ENCODE measurements around the gene GOLGA1. TPM values are rescaled to one million over a fixed set of nuclear protein-coding genes. Genes with fewer than 3 reads are reported as not detected.
"Not testable (repeated sequence)": the region's sequence is repeated elsewhere in the genome, so short reads cannot be mapped to it uniquely, and the experiment has no call there.

GOLGA1 gene
- total RNA-seq, 6 donors from 2014 or later = 15.5 to 53.4 (median 19.8) TPM

- ATAC-seq (ENCODE audit: low FRiP score in 2 of 2) = no peak
- Histone ChIP-seq H3K27me3 (no peaks in the 10 kb centered on the region), H3K4me3 (no peak overlapping the region), H3K9me3 (no peaks in the 10 kb centered on the region), H3K36me3 (peaks cover 3 to 86% (median 31%) of the 10 kb centered on the region in 4 donors), H3K4me1 (no peaks in the 10 kb centered on the region), H3K27ac (no peak overlapping the region)
- 90 to 92% methylated on average over 3 of the region's 3 CpGs for WGBS, 2 donors
- no peak for TF ChIP-seq EP300 (IDR thresholded peaks at IDR 0.05)
- TF ChIP-seq POLR2A (IDR thresholded peaks at IDR 0.05) = no peak
- TF ChIP-seq POLR2AphosphoS5 (IDR thresholded peaks at IDR 0.05) = no peak
- no peak for TF ChIP-seq CTCF (IDR thresholded peaks at IDR 0.05)
- DNase-seq = no peak
These were observed 12.8 kb downstream of the GOLGA1 start for GRCh38 chr9:124928116-124928515.

GRCh38 chr9:124920394-124920793 is 20.5 kb downstream of the GOLGA1 start:
- peaks cover 26 to 72% (median 35%) of the 10 kb centered on the region in 4 donors for H3K36me3 ChIP-seq

DNA sequence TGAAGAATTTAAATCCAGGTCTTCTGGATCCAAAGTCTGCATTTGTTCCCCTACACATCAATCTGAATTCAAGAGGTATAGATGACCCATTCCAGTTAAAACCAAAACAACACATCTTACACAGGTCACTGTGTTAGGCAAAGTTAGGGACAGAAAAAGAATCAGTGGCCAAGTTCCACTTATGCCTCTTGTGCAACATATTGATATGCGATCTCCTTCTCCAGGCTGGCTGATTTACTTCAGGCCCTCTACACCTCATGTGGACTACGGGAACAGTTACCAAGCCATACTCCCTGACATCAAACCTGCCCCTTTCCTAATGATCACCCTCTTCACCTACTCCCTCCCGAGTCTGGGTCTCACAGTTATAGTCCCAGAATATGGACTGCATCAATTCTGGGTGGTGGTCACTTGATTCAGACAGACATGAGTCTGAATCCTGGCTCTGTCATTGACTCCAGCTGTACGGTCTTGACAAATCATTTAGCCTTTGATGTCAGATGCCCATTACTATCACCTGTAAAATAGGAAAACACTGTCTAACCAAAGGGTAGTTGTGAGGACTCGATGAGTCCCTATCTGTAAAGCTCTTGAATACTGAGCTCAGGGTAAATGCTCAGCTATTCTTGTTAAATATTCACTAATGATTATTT is 26.0 kb downstream of the GOLGA1 start:
- Histone ChIP-seq H3K27ac (no peak overlapping the region), H3K27me3 (no peaks in the 10 kb centered on the region), H3K4me3 (no peak overlapping the region), H3K4me1 (no peaks in the 10 kb centered on the region), H3K36me3 (peaks cover 20 to 74% (median 54%) of the 10 kb centered on the region in 4 donors), H3K9me3 (no peaks in the 10 kb centered on the region)
- ATAC-seq (ENCODE audit: low FRiP score in 2 of 2) = no peak
- 80 to 99% methylated on average over 5 of the region's 5 CpGs for WGBS, 2 donors
- TF ChIP-seq POLR2AphosphoS5 (IDR thresholded peaks at IDR 0.05) (no peak), EP300 (IDR thresholded peaks at IDR 0.05) (no peak), CTCF (IDR thresholded peaks at IDR 0.05) (no peak), POLR2A (IDR thresholded peaks at IDR 0.05) (no peak)
- DNase-seq = no peak

More at GRCh38 chr9:124920394-124920793, 20.5 kb downstream of the GOLGA1 start:
- DNase-seq; H3K4me3 ChIP-seq; H3K27ac ChIP-seq; H3K27me3 ChIP-seq; H3K9me3 ChIP-seq; ATAC-seq (ENCODE audit: low FRiP score in 2 of 2); H3K4me1 ChIP-seq: not testable (repeated sequence)
- 82 to 83% methylated on average over 6 of the region's 6 CpGs for WGBS, 2 donors

GRCh38 chr9:124913378-124913777 is 27.5 kb downstream of the GOLGA1 start:
- 97 to 100% methylated on average over 2 of the region's 2 CpGs for WGBS, 2 donors
- no peak overlapping the region for H3K4me3 ChIP-seq
- H3K36me3 ChIP-seq = peaks cover 10 to 66% (median 45%) of the 10 kb centered on the region in 4 donors
- no peak for ATAC-seq (ENCODE audit: low FRiP score in 2 of 2)
- no peaks in the 10 kb centered on the region for H3K27me3 ChIP-seq
- no peak for DNase-seq
- H3K4me1 ChIP-seq = no peaks in the 10 kb centered on the region
- no peaks in the 10 kb centered on the region for H3K9me3 ChIP-seq
- H3K27ac ChIP-seq = no peak overlapping the region
- no peak for TF ChIP-seq POLR2AphosphoS5 (IDR thresholded peaks at IDR 0.05)
- no peak for TF ChIP-seq CTCF (IDR thresholded peaks at IDR 0.05)
- TF ChIP-seq POLR2A (IDR thresholded peaks at IDR 0.05) = no peak
- TF ChIP-seq EP300 (IDR thresholded peaks at IDR 0.05) = no peak

DNA sequence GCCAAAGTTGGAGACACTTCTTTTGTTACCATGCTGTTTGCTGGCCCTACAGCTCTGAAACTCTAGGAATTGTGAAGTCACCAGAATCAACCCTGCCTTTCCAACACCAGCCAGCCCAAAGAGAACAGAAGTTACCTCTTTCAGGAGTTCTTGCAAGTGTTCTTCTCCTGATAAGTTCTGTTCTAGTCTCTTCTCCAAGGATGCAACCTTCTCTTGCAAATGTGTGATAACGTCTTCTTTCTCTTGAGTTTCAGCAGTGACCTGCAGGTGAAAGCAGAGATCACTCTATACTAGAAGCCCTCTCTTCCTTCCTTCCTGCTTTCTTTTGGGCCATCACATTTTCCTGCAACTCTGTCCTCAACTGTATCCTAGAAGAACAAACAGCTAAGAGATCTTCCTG is 29.1 kb downstream of the GOLGA1 start:
- WGBS, 2 donors = 90 to 95% methylated on average over 1 of the region's 1 CpG

More for the DNA sequence above, 29.1 kb downstream of the GOLGA1 start:
- Histone ChIP-seq H3K4me3 (no peak overlapping the region), H3K4me1 (no peaks in the 10 kb centered on the region), H3K27ac (no peak overlapping the region), H3K9me3 (no peaks in the 10 kb centered on the region), H3K36me3 (peaks cover 10 to 76% (median 51%) of the 10 kb centered on the region in 4 donors), H3K27me3 (no peaks in the 10 kb centered on the region)
- ATAC-seq (ENCODE audit: low FRiP score in 2 of 2) (no peak), DNase-seq (no peak)
- TF ChIP-seq POLR2AphosphoS5 (IDR thresholded peaks at IDR 0.05) (no peak), CTCF (IDR thresholded peaks at IDR 0.05) (no peak), EP300 (IDR thresholded peaks at IDR 0.05) (no peak), POLR2A (IDR thresholded peaks at IDR 0.05) (no peak)

Data from upper lobe of left lung (tissue), 6 donors.